Measurements from ENCODE around the gene MUC4.

GRCh38 chr3:195731356-195731905 is 80.3 kb downstream of the MUC4 start:
- TF ChIP-seq, protein P1, sequence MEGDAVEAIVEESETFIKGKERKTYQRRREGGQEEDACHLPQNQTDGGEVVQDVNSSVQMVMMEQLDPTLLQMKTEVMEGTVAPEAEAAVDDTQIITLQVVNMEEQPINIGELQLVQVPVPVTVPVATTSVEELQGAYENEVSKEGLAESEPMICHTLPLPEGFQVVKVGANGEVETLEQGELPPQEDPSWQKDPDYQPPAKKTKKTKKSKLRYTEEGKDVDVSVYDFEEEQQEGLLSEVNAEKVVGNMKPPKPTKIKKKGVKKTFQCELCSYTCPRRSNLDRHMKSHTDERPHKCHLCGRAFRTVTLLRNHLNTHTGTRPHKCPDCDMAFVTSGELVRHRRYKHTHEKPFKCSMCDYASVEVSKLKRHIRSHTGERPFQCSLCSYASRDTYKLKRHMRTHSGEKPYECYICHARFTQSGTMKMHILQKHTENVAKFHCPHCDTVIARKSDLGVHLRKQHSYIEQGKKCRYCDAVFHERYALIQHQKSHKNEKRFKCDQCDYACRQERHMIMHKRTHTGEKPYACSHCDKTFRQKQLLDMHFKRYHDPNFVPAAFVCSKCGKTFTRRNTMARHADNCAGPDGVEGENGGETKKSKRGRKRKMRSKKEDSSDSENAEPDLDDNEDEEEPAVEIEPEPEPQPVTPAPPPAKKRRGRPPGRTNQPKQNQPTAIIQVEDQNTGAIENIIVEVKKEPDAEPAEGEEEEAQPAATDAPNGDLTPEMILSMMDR (conservative IDR thresholded peaks at IDR 0.05; ENCODE audit: low read depth, low read length) = no peak
- TF ChIP-seq EZH2 (IDR thresholded peaks at IDR 0.05; ENCODE audit: low read length, unreplicated experiment) = no peak
